Medulla oblongata (tissue), 1 donor: Measurements from ENCODE around the gene CASP3.

Experiments
- DNase-seq: peaks from one replicate; pipeline ENCODE4 v3.0.0-alpha.2; 2015; ENCODE audit errors: extremely low spot score

The CASP3 gene

GRCh38 chr4:184649026-184649970 lies at the start of gene CASP3, which contains the start of gene PRIMPOL:
CASP3 (minus strand) TSS chr4:184649447; CDS start chr4:184638453, 10,994 bp downstream.
PRIMPOL (plus strand) TSS chr4:184649738; CDS start chr4:184657141, 7,403 bp downstream.
- DNase-seq = peak; percentile 95

- peak; percentile 24 for DNase-seq
Observed at GRCh38 chr4:184697956-184698355, 48.7 kb upstream of the CASP3 start.

- DNase-seq = no peak
Observed at GRCh38 chr4:184695178-184695896, 46.1 kb upstream of the CASP3 start.

- DNase-seq = no peak
Observed at GRCh38 chr4:184694412-184694956, 45.2 kb upstream of the CASP3 start.

- no peak for DNase-seq
Observed at GRCh38 chr4:184693056-184693455, 43.8 kb upstream of the CASP3 start.

- no peak for DNase-seq
Observed at GRCh38 chr4:184689681-184690080, 40.4 kb upstream of the CASP3 start.

- DNase-seq = no peak
Observed at GRCh38 chr4:184688447-184688846, 39.2 kb upstream of the CASP3 start.

GRCh38 chr4:184688005-184688404 lies 38.8 kb upstream of the CASP3 start:
- no peak for DNase-seq

- DNase-seq = peak; percentile 16
Observed at GRCh38 chr4:184684491-184685189, 35.4 kb upstream of the CASP3 start.

GRCh38 chr4:184681916-184682315 lies 32.7 kb upstream of the CASP3 start:
- no peak for DNase-seq

GRCh38 chr4:184680698-184681097 lies 31.5 kb upstream of the CASP3 start:
- no peak for DNase-seq

GRCh38 chr4:184675821-184676492 lies 26.7 kb upstream of the CASP3 start:
- no peak for DNase-seq

GRCh38 chr4:184675018-184675417 lies 25.8 kb upstream of the CASP3 start:
- no peak for DNase-seq

GRCh38 chr4:184674011-184674410 lies 24.8 kb upstream of the CASP3 start:
- DNase-seq = no peak

- DNase-seq = no peak
Observed at GRCh38 chr4:184672741-184673140, 23.5 kb upstream of the CASP3 start.

GRCh38 chr4:184671101-184671500 lies 21.9 kb upstream of the CASP3 start:
- DNase-seq = no peak

GRCh38 chr4:184669251-184669650 lies 20.0 kb upstream of the CASP3 start:
- DNase-seq = peak; percentile 14

- no peak for DNase-seq
Observed at GRCh38 chr4:184668511-184669114, 19.4 kb upstream of the CASP3 start.

GRCh38 chr4:184668096-184668495 lies 18.8 kb upstream of the CASP3 start:
- no peak for DNase-seq

GRCh38 chr4:184666670-184667069 lies 17.4 kb upstream of the CASP3 start:
- DNase-seq = no peak
